HG03159 (cell line): ENCODE data around the gene EME2.

Experiments
- ATAC-seq: cut with Tn5 transposase; IDR thresholded peaks from one replicate; pipeline ENCODE4 v1.9.1; 2021; ENCODE audit warnings: mild to moderate bottlenecking, moderate library complexity; ENCODE audit not compliant: unreplicated experiment

The EME2 gene

GRCh38 chr16:1817716-1818115 lies 45.1 kb downstream of the EME2 start:
- no peak for ATAC-seq

- ATAC-seq: no peak
These were observed 45.7 kb downstream of the EME2 start for GRCh38 chr16:1818204-1818872.

DNA sequence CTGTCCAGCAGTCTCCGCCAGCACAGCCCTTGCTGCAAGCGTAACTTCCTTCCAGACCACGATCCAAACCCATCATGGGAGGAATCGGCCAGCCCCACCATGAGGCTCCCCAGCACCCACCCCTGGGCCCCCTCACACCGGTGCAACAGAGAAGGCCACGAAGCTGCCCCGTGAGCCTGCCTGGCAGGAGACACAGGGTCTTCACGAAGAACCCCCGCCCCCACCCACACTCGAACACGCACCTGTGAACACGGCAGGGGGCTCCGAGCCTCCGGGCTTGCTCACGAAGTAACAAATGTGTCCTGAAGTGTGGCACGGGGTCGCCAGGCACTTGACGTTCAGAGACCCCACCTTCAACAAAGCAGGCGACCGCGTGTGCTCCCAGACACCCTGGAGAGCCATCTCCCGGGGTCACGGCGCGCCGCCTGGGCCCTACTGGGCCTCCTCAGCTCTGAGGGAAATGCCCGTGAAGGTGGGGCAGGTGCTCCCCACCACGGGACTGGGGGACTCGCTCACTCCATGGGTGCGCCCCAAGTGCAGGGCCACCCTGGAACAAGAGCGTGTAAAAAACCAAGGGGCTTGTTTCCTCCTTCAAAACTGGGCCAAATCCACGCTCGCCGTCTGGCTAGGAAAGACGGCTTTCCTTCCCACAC lies 46.4 kb downstream of the EME2 start:
- no peak for ATAC-seq

DNA sequence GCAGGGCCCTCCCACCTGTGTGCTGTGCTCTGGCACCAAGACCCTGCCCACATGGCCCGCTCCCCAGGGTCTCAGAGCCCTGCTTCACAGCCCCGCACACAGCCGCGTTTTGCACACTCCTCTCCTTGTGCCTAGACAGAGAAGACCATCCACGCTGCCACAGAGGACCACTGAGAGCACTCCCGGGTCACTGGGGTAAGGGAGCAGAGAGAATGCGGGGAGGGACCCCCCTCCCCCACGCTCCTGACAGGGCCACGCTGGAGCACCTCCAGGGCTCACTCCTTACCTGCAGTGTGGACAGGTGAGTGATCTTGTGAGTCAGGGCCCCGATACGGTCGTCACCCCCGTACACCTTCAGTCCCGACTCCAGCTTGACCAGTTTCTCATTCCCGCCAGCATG lies 47.0 kb downstream of the EME2 start:
- no peak for ATAC-seq

DNA sequence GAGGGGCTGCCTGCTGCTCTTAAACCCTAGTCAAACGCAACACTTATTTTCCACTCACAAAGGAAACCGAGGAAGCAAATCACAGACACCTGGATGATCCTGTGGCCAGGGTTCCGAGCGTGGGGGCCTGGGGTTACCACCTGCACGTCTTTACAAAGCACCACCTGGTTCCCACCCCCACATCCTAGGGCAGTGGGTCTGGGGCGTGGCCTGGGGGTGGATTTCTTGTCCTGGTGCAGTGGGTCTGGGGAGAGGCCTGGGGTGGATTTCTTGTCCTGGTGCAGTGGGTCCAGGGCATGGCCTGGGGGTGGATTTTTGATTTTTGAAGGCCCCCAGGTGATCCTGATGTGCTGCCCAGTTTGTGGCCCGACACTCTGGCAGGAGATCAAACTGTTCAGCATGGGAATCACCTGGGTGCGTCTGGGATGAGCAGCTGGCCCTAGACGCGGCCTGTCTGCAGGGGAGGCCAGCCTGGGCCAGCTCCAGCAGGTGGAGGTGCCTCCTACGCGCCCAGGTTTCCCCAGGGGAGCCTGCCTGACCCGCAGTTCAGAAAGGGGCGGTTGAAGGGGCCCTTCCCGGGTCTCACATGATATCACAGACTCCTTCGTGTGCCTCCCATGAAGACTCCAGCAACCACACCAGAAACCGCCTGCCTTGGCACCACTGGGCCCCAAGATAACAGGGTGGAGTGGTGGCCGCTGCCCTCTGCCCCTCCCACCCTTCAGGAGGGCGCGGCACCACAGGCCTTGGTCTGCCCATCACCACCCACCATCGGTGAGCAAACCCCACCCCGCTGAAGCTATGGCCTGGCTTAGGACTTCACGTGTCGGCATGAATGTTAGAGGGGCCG lies 47.7 kb downstream of the EME2 start:
- ATAC-seq: no peak

DNA sequence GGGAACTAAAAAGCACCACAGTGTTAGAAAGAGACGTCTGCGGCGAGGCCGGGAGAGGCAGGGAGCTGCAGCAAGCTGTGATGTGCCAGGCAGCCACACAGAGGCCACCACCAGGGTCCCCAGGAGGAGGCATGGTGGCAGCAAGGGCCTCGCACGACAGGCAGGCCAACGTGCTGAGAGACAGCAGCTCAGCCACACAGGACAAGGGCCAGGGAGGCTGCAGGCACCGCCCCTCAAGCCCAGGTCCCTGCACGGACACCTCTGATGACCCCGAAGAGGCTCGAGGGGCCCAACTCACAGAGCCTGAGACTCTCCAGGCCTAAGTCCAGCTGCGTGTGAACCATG lies 48.3 kb downstream of the EME2 start:
- ATAC-seq: no peak

DNA sequence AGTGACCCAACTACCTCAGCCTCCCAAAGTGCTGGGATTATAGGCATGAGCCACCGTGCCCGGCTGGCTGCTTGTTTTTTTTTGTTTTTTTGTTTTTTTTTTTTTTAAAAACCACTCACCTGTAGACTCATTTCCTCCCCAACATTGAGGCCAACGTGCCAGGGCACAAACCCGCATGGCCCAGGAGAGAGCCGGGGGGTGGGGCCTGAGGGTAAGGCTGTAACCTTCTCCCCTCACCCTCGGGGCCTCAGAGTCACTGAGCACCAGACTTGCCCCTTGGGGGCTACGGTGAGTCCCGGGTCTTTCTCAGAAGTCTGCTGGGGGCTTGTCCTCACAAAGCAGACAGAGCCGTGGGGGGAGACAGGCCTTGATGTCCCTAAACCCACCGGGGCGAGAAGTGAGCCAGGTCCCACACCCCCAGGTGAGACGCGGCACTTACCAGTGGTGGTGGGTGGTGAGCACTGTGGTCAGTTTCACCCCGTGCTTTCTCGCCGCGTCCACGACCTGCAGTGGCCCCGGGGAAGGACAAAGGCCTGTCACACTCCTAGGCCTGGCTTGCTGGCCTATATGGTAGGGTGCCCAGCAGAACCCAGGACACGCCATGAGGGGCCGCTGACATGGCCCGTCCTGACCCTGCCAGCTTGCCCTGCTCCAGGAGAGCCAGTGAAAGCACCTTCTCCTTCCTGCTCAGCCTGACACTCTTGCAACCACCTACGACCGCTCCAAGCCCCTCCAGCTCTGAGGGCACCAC lies 49.4 kb downstream of the EME2 start:
- no peak for ATAC-seq

DNA sequence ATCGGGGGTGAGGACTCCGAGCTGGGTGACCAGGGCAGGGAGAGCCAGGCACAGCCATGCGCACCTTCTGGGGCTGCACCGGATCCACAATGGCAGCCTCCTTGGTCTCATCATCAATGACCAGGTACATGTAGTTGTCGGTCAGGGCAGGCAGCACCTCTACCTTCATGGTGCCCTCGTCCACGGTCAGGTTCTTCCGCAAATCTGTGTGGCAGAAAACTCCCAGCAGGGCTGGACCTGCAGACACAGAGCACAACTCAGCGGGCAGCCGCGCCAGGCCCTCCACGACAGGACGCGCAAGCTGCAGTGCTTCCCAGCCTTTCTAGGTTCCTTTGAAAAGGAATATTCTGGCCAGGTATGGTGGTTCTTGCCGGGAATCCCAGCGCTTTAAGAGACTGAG lies 50.2 kb downstream of the EME2 start:
- ATAC-seq: no peak

DNA sequence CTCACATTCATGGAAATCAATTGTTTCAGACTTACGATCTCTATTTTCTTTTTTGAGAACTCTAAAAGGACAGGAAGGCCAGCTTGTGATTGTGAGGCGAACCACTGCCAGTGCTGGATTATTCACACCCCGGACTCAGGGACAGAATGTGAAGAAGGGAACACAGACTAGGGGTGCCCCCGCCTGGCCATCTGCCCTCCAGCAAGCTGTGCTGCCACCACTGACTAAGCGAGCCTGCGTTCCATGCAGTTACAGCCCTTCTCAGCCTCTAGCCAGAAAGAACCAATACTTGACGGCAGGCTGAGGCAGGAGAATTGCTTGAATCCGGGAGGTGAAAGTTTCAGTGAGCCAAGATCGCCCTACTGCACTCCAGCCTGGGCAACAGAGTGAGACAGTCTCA lies 51.2 kb downstream of the EME2 start:
- no peak for ATAC-seq

DNA sequence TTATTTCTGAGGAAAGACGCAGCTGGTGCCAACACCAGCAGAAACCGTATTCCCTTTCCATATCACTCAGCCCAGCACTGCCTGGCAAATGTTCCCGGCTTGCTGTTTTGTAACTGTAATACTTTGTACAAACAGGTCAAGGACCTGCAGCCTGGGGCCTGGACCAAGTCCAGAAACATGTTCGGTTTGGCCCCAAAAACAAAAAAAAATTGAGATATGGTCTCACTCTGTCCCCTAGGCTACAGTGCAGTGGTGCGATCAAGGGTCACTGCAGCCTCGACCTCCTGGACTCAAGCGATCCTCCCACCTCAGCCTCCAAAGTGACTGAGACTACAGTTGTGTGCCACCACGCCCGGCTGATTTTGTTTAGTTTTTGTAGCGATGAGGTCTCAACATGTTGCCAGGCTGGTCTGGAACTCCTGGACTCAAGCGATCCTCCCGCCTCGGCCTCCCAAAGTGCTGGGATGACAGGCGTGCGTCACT lies 52.8 kb downstream of the EME2 start:
- ATAC-seq: no peak
